Mesendoderm (in vitro differentiated cells): Measurements from ENCODE around the gene CYFIP1.

Experiments used
- DNase-seq: peaks from one replicate; pipeline ENCODE4 v3.0.0; 2013
- H2AK5ac ChIP-seq: 2 replicates; pipeline ENCODE4 v1.6.1; 2013; ENCODE audit warnings: low read length, inconsistent platforms
- H2BK120ac ChIP-seq: 2 replicates; pipeline ENCODE4 v1.6.1; 2013; ENCODE audit warnings: low read depth, mild to moderate bottlenecking, low read length, moderate library complexity, mixed read lengths
- H2BK15ac ChIP-seq: replicated peaks from 2 replicates; pipeline ENCODE4 v1.6.1; 2013; ENCODE audit warnings: low read depth, mild to moderate bottlenecking, moderate library complexity
- H2BK5ac ChIP-seq: 2 replicates; pipeline ENCODE4 v1.6.1; 2013; ENCODE audit warnings: low read length, inconsistent platforms
- H3K18ac ChIP-seq: 2 replicates; pipeline ENCODE4 v1.6.1; 2013; ENCODE audit warnings: mild to moderate bottlenecking, low read length, mixed read lengths
- H3K23ac ChIP-seq: one replicate; pipeline ENCODE4 v1.6.1; 2013; ENCODE audit warnings: low read length
- H3K27ac ChIP-seq: 2 replicates; pipeline ENCODE4 v1.5.1; 2013; ENCODE audit warnings: low read depth, mild to moderate bottlenecking, inconsistent platforms, low read length, moderate library complexity
- H3K27me3 ChIP-seq: 2 replicates; pipeline ENCODE4 v1.6.1; 2013; ENCODE audit warnings: low read length, control low read depth, mild to moderate bottlenecking, inconsistent platforms; ENCODE audit not compliant: insufficient read depth, poor library complexity
- H3K36me3 ChIP-seq: 2 replicates; pipeline ENCODE4 v1.6.1; 2013; ENCODE audit warnings: low read length, inconsistent platforms; ENCODE audit not compliant: control insufficient read depth, insufficient read depth
- H3K4ac ChIP-seq: one replicate; pipeline ENCODE4 v1.6.1; 2013; ENCODE audit warnings: low read depth, mild to moderate bottlenecking, low read length, moderate library complexity
- H3K4me1 ChIP-seq: 2 replicates; pipeline ENCODE4 v1.6.1; 2013; ENCODE audit warnings: low read depth, low read length, inconsistent platforms; ENCODE audit not compliant: control insufficient read depth
- H3K4me2 ChIP-seq: 2 replicates; pipeline ENCODE4 v1.6.1; 2013; ENCODE audit warnings: low read length
- H3K4me3 ChIP-seq: 2 replicates; pipeline ENCODE4 v1.5.1; 2013; ENCODE audit warnings: mild to moderate bottlenecking, low read length
- H3K56ac ChIP-seq: one replicate; pipeline ENCODE4 v1.6.1; 2013; ENCODE audit warnings: low read length
- H3K79me1 ChIP-seq: 2 replicates; pipeline ENCODE4 v1.6.1; 2013; ENCODE audit warnings: low read length, inconsistent platforms
- H3K79me2 ChIP-seq: 2 replicates; pipeline ENCODE4 v1.6.1; 2013; ENCODE audit warnings: mild to moderate bottlenecking, low read length; ENCODE audit not compliant: control insufficient read depth, insufficient read depth
- H3K9ac ChIP-seq: 2 replicates; pipeline ENCODE4 v1.6.1; 2013; ENCODE audit warnings: low read length, inconsistent platforms
- H4K5ac ChIP-seq: one replicate; pipeline ENCODE4 v1.6.1; 2013; ENCODE audit warnings: low read length
- H4K8ac ChIP-seq: one replicate; pipeline ENCODE4 v1.6.1; 2013; ENCODE audit warnings: low read depth, mild to moderate bottlenecking, control low read depth, low read length, moderate library complexity
- WGBS: extraction: QIAGEN DNeasy Blood & Tissue Kit; methylation state at CpG from one replicate; pipeline ENCODE4 v1.1.7; 2013; ENCODE audit warnings: low lambda C conversion rate, missing lambda C conversion rate; ENCODE audit not compliant: insufficient coverage; ENCODE audit errors: extremely low coverage; 5-methylcytosine and 5-hydroxymethylcytosine counted together

The CYFIP1 gene

GRCh38 chr15:22874966-22875365, 105.2 kb downstream of the CYFIP1 start:
- no peak for DNase-seq
- Histone ChIP-seq H3K23ac (no peak overlapping the region), H3K79me1 (no peaks in the 10 kb centered on the region), H2BK120ac (no peak overlapping the region), H3K56ac (no peak overlapping the region), H3K27ac (no peak overlapping the region), H2AK5ac (no peak overlapping the region), H3K27me3 (no peaks in the 10 kb centered on the region), H3K4ac (no peak overlapping the region), H3K9ac (no peak overlapping the region), H2BK15ac (no peak overlapping the region), H2BK5ac (no peak overlapping the region), H3K36me3 (peaks cover 9% of the 10 kb centered on the region), H3K4me2 (no peak overlapping the region), H3K4me3 (no peak overlapping the region), H4K8ac (no peak overlapping the region), H3K4me1 (peaks cover 6% of the 10 kb centered on the region), H3K79me2 (no peaks in the 10 kb centered on the region), H3K18ac (no peak overlapping the region), H4K5ac (no peak overlapping the region)
- no CpG with 5 or more reads among the region's 7 CpGs for WGBS

- Histone ChIP-seq H3K23ac (no peak overlapping the region), H3K36me3 (peaks cover 9% of the 10 kb centered on the region), H3K79me1 (no peaks in the 10 kb centered on the region), H2BK5ac (no peak overlapping the region), H3K4me1 (peaks cover 6% of the 10 kb centered on the region), H3K18ac (no peak overlapping the region), H3K56ac (no peak overlapping the region), H4K8ac (no peak overlapping the region), H2AK5ac (no peak overlapping the region), H3K9ac (no peak overlapping the region), H3K4me2 (no peak overlapping the region), H4K5ac (no peak overlapping the region), H3K79me2 (no peaks in the 10 kb centered on the region), H2BK120ac (no peak overlapping the region), H3K4me3 (no peak overlapping the region), H2BK15ac (no peak overlapping the region), H3K4ac (no peak overlapping the region), H3K27me3 (no peaks in the 10 kb centered on the region), H3K27ac (no peak overlapping the region)
- DNase-seq, result no peak
- no CpG with 5 or more reads among the region's 8 CpGs for whole genome bisulfite sequencing
Measured at GRCh38 chr15:22874256-22874655, 105.9 kb downstream of the CYFIP1 start.

GRCh38 chr15:22873841-22874240, 106.3 kb downstream of the CYFIP1 start:
- Histone ChIP-seq H3K4me2 (no peak overlapping the region), H3K56ac (no peak overlapping the region)
- WGBS, result no CpG with 5 or more reads among the region's 9 CpGs

DNA sequence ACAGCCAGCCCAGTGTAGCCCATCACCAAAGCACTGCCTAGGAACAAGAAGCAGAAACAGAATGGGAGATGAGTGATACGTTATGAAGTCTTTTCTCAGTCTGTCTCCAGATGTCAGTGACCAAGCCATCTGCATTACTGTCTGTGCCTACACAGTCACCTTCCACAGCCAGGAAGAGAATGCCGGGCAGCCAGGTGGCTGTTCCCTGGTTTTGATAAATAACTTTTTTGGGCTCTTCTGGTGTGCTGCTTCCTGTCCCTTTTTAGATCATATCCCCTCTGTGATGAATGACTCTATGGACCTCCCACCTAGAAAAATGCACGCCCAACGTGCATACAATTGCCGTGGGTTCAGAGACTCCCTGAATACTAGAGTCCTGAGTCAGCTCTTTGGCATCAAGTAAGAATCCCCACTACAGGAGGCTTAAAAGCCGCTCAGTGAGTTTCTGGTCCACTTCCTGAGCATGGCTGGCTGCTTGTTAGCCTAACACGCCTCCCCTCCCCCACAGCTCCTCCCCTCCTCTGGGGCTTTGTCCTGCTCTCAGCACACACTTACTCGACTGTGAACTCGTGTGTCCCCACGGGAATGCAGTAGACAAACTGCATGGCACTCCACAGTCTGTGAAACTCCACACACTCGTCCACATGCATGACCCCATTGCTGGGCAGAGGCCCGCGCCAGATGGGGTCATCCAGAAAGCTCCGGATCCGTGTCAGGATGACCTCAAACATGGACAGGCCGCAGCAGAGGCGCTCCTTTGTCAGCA, 107.0 kb downstream of the CYFIP1 start:
- Histone ChIP-seq H2BK15ac (no peak overlapping the region), H2BK5ac (peak overlapping the region; percentile 19), H3K27ac (peak overlapping the region; percentile 39), H3K27me3 (no peaks in the 10 kb centered on the region), H3K56ac (peak overlapping the region; percentile 58), H3K4me2 (no peak overlapping the region), H3K4ac (no peak overlapping the region), H3K4me3 (no peak overlapping the region), H3K4me1 (peaks cover 6% of the 10 kb centered on the region), H3K9ac (peak overlapping the region; percentile 33), H2AK5ac (peak overlapping the region; percentile 16), H3K36me3 (peaks cover 11% of the 10 kb centered on the region), H4K5ac (no peak overlapping the region), H2BK120ac (no peak overlapping the region), H3K79me1 (no peaks in the 10 kb centered on the region), H3K79me2 (no peaks in the 10 kb centered on the region), H4K8ac (no peak overlapping the region), H3K23ac (no peak overlapping the region), H3K18ac (no peak overlapping the region)
- WGBS, result no CpG with 5 or more reads among the region's 17 CpGs
- peak; percentile 92 for DNase-seq

More at GRCh38 chr15:22873841-22874240, 106.3 kb downstream of the CYFIP1 start:
- peaks cover 6% of the 10 kb centered on the region for H3K4me1 ChIP-seq
- no peak overlapping the region for H3K27ac ChIP-seq
- H3K27me3 ChIP-seq, result no peaks in the 10 kb centered on the region
- peaks cover 11% of the 10 kb centered on the region for H3K36me3 ChIP-seq
- H2BK120ac ChIP-seq, result no peak overlapping the region
- H3K79me2 ChIP-seq, result no peaks in the 10 kb centered on the region
- no peak overlapping the region for H2BK5ac ChIP-seq
- no peak overlapping the region for H3K4ac ChIP-seq
- H3K9ac ChIP-seq, result no peak overlapping the region
- no peaks in the 10 kb centered on the region for H3K79me1 ChIP-seq
- H3K4me3 ChIP-seq, result no peak overlapping the region
- no peak overlapping the region for H4K8ac ChIP-seq
- no peak overlapping the region for H3K18ac ChIP-seq
- no peak overlapping the region for H2BK15ac ChIP-seq
- no peak overlapping the region for H2AK5ac ChIP-seq
- H3K23ac ChIP-seq, result no peak overlapping the region
- no peak for DNase-seq
- no peak overlapping the region for H4K5ac ChIP-seq

DNA sequence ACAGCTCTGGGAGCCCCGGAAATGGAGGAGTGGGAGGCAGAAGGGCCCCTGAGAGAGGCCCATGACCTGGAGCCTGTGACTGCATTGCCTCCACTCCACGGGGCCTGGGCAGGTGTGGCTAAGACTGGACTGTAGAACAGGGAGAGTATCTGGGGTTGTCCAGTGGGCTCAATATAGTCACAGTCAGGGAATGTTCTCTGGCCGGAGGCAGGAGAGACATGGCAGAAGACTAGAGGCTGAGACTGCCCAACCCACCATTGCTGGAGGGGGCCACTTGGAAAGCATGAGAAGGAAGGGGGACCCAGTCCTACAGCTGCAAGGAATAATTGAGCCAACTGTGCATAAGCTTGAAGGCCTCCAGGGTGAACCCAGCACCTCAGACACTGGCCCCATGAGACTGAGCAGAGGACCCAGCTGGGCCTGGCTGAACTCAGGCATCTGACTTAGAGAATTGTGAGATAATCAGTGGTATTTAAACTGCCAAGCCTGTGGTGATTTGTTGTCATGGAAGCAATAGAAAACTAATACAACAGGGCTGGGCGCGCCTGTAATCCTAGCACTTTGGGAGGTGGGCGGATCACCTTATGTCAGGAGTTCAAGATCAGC, 108.6 kb downstream of the CYFIP1 start:
- no peak overlapping the region for H3K4me2 ChIP-seq
- no peak overlapping the region for H3K18ac ChIP-seq
- H2BK5ac ChIP-seq, result no peak overlapping the region
- H2BK15ac ChIP-seq, result no peak overlapping the region
- no peaks in the 10 kb centered on the region for H3K79me2 ChIP-seq
- DNase-seq, result peak; percentile 33
- no peak overlapping the region for H2BK120ac ChIP-seq
- WGBS, result no CpG with 5 or more reads among the region's 6 CpGs
- H3K56ac ChIP-seq, result no peak overlapping the region
- peaks cover 6% of the 10 kb centered on the region for H3K4me1 ChIP-seq
- H3K79me1 ChIP-seq, result no peaks in the 10 kb centered on the region
- no peak overlapping the region for H3K27ac ChIP-seq
- H3K36me3 ChIP-seq, result peaks cover 12% of the 10 kb centered on the region
- no peaks in the 10 kb centered on the region for H3K27me3 ChIP-seq
- H3K4ac ChIP-seq, result no peak overlapping the region
- no peak overlapping the region for H3K23ac ChIP-seq
- no peak overlapping the region for H4K8ac ChIP-seq
- no peak overlapping the region for H3K4me3 ChIP-seq
- H2AK5ac ChIP-seq, result no peak overlapping the region
- H3K9ac ChIP-seq, result no peak overlapping the region
- H4K5ac ChIP-seq, result no peak overlapping the region
